WTC11 (cell line): ENCODE data around the gene OSTM1.

ENCODE experiments used
- CBFB ChIP-seq: sonication (generic); formaldehyde crosslinking; IDR thresholded peaks from 2 replicates; pipeline ENCODE4 v1.8.1; 2022; ENCODE audit warnings: mild to moderate bottlenecking, low read depth, missing genetic modification reagents
- CREM ChIP-seq: sonication (generic); formaldehyde crosslinking; IDR thresholded peaks from 2 replicates; pipeline ENCODE4 v1.8.1; 2022; ENCODE audit warnings: mild to moderate bottlenecking, missing genetic modification reagents, moderate library complexity
- TF ChIP-seq, protein P1 (sequence below): fragments of 200-600 bp; IDR thresholded peaks from 2 replicates; pipeline ENCODE4 v1.8.0; 2022; ENCODE audit warnings: antibody characterized with exemption

DNA sequence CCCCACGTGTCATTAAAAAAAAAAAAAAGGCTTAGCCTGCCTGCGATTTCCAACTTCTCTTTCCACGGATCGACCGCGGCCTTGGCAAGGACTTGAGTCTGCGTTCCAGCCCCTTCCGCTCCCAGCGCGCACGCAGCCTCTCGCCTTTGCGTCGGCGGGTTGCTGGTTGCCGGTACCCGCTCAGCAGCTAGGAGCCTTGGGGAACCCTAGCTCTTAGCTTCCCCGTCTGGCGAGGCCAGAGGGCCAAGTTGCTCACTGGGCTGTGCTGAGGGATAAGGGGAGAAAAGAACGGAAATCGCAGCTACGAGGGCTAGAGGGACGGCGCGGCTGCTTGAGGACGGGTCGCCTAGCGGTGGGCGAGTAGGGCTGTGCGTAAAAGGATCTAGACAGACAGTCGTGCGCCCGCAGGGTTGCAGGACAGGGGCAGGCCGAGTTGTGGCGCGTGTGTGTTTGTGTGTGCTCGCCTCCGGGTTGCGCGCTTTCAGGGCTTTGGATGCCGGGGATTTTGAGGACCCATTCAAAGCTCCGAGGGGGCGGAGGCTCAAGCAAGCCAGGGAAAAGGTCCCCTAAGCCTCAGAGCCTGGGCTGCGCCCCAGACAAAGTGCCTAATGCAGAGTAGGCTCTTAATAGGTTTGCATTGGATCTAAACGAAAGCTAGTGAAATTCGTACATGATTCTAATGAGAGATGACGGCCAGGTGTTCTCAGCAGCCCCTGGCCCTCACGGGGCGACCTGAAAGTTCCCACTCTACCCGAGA is 40.5 kb upstream of the OSTM1 start:
- TF ChIP-seq, protein P1, sequence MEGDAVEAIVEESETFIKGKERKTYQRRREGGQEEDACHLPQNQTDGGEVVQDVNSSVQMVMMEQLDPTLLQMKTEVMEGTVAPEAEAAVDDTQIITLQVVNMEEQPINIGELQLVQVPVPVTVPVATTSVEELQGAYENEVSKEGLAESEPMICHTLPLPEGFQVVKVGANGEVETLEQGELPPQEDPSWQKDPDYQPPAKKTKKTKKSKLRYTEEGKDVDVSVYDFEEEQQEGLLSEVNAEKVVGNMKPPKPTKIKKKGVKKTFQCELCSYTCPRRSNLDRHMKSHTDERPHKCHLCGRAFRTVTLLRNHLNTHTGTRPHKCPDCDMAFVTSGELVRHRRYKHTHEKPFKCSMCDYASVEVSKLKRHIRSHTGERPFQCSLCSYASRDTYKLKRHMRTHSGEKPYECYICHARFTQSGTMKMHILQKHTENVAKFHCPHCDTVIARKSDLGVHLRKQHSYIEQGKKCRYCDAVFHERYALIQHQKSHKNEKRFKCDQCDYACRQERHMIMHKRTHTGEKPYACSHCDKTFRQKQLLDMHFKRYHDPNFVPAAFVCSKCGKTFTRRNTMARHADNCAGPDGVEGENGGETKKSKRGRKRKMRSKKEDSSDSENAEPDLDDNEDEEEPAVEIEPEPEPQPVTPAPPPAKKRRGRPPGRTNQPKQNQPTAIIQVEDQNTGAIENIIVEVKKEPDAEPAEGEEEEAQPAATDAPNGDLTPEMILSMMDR, result no peak
- TF ChIP-seq CREM (CRISPR knock-in tag) (no peak), CBFB (no peak)
